Prostate gland (tissue), 2 donors: ENCODE results near the gene FRA10AC1. TPM values are rescaled to one million over a fixed set of nuclear protein-coding genes. Genes with fewer than 3 reads are reported as not detected.
"Not testable (repeated sequence)": the region's sequence is repeated elsewhere in the genome, so short reads cannot be mapped to it uniquely, and the experiment has no call there.

Experiments
- DNase-seq: peaks from one replicate; pipeline ENCODE4 v3.0.0-alpha.2; 2019; ENCODE audit warnings: low spot score
- H3K27ac ChIP-seq, 2 donors: fragments of 200-600 bp; sonication (generic); 2 replicates each; pipeline ENCODE4 v1.5.1; 2017 to 2019
- H3K27me3 ChIP-seq: fragments of 200-600 bp; sonication (generic); replicated peaks from 2 replicates; pipeline ENCODE4 v1.5.1; 2019; ENCODE audit not compliant: insufficient read depth
- H3K36me3 ChIP-seq, 2 donors: fragments of 200-600 bp; sonication (generic); 1 replicate in 1 of 2; 2 replicates in 1 of 2; pipeline versions ENCODE4 v1.5.1 to v1.8.1; 2017 to 2019
- H3K4me1 ChIP-seq: fragments of 200-600 bp; sonication (generic); replicated peaks from 2 replicates; pipeline ENCODE4 v1.5.1; 2019
- H3K4me3 ChIP-seq, 2 donors: fragments of 200-600 bp; sonication (generic); 2 replicates each; pipeline ENCODE4 v1.5.1; 2017 to 2019
- H3K9me3 ChIP-seq: fragments of 200-600 bp; sonication (generic); 2 replicates; pipeline ENCODE4 v1.5.1; 2017
- POLR2A ChIP-seq: fragments of 450-650 bp; IDR thresholded peaks from one replicate; pipeline ENCODE4 v1.6.1; 2016; ENCODE audit warnings: antibody characterized with exemption, mild to moderate bottlenecking
- POLR2AphosphoS5 ChIP-seq: sonication (generic); formaldehyde crosslinking; IDR thresholded peaks from one replicate; pipeline ENCODE4 v1.6.1; 2017; ENCODE audit warnings: antibody characterized with exemption
- WGBS: methylation state at CpG from one replicate; pipeline ENCODE4 v1.1.5; 2018; 5-methylcytosine and 5-hydroxymethylcytosine counted together
- intact Hi-C: fragments of 100-400 bp; cut with DNase I; formaldehyde crosslinking; loops from one replicate; pipeline ENCODE4 v1.14.2; 2022
- total RNA-seq, 2 donors: library from RNA; depleted of rRNA; stranded (reverse); fragments of >200 nt; gene quantifications; one replicate each; pipeline ENCODE4 v1.1.0, GENCODE V29; 2016
- TF ChIP-seq, protein P1 (sequence below), 4 experiments: fragments of 200-600 bp in 2 of 4; fragments of 450-650 bp in 2 of 4; sonication (generic) in 2 of 4; IDR thresholded peaks; 1 replicate in 3 of 4; 2 replicates in 1 of 4; pipeline ENCODE4 v1.5.1; 2016 to 2019; ENCODE audit warnings: antibody characterized with exemption in 4 of 4, mild to moderate bottlenecking in 2 of 4, moderate library complexity in 2 of 4

The FRA10AC1 gene
- total RNA-seq, 2 donors from 2014 or later, result 10.5 to 11.4 TPM

DNA sequence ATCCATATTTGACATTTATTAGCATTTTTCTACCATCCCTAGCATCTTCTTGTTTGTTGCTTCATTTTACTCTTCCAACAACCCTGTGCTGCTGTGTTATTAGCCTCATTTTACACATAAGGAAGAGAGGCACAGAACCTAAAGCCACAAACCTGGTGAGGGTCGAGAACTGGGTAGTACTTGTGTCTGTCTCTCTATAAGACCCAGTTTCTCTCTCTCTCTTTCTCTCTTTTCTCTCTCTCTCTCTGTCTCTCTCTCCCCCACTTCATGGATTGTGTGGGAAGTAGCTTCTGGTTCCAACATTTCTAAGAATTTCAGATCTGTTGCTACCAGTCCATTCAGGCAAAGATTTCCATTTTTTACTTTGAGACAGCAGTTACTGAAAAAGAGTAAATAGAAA, 1.4 kb upstream of the FRA10AC1 start:
- Histone ChIP-seq H3K4me3 (no peak overlapping the region), H3K27ac (no peak overlapping the region), H3K27me3 (no peaks in the 10 kb centered on the region), H3K9me3 (no peaks in the 10 kb centered on the region), H3K36me3 (no peaks in the 10 kb centered on the region), H3K4me1 (no peaks in the 10 kb centered on the region)
- TF ChIP-seq, protein P1, sequence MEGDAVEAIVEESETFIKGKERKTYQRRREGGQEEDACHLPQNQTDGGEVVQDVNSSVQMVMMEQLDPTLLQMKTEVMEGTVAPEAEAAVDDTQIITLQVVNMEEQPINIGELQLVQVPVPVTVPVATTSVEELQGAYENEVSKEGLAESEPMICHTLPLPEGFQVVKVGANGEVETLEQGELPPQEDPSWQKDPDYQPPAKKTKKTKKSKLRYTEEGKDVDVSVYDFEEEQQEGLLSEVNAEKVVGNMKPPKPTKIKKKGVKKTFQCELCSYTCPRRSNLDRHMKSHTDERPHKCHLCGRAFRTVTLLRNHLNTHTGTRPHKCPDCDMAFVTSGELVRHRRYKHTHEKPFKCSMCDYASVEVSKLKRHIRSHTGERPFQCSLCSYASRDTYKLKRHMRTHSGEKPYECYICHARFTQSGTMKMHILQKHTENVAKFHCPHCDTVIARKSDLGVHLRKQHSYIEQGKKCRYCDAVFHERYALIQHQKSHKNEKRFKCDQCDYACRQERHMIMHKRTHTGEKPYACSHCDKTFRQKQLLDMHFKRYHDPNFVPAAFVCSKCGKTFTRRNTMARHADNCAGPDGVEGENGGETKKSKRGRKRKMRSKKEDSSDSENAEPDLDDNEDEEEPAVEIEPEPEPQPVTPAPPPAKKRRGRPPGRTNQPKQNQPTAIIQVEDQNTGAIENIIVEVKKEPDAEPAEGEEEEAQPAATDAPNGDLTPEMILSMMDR (IDR thresholded peaks at IDR 0.05), result no peak
- TF ChIP-seq POLR2A (no peak), POLR2AphosphoS5 (no peak)
- intact Hi-C loops, result loop anchor here (2.0 kb wide), 1 partner anchor 113 kb away; no protein-coding TSS in a partner anchor
- 58% methylated on average over 1 of the region's 1 CpG for WGBS
- no peak for DNase-seq

DNA sequence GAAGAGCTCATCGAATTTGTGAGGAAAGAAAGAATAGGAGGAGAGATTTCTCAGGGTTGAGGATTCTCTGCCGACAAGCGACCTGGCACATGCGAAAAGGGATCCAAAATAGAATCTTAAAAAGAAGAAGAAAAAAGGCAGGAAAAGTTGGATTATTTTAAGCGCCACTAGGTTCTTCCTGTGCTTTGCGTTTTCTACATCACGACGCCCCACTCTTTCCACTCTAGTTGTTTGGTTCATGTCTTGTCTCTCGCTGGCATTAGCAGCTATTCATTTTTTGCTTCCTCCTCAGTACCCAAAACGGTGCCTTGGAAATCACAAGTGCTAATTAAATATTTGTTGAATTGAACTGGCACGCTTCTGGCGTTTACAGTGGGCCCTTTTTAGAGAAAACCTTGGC, 674 bp upstream of the FRA10AC1 start:
- Histone ChIP-seq H3K9me3 (no peaks in the 10 kb centered on the region), H3K4me1 (no peaks in the 10 kb centered on the region), H3K27me3 (no peaks in the 10 kb centered on the region), H3K36me3 (no peaks in the 10 kb centered on the region), H3K27ac (peak overlapping the region; percentile 79 to 85), H3K4me3 (peak overlapping the region; percentile 61 to 70)
- peak; percentile 15 for DNase-seq
- under 1% methylated on average over 12 of the region's 12 CpGs for WGBS
- TF ChIP-seq, protein P1 (IDR thresholded peaks at IDR 0.05), result no peak
- TF ChIP-seq POLR2A, result no peak
- no peak for TF ChIP-seq POLR2AphosphoS5
- intact Hi-C loops, result no loop called here

DNA sequence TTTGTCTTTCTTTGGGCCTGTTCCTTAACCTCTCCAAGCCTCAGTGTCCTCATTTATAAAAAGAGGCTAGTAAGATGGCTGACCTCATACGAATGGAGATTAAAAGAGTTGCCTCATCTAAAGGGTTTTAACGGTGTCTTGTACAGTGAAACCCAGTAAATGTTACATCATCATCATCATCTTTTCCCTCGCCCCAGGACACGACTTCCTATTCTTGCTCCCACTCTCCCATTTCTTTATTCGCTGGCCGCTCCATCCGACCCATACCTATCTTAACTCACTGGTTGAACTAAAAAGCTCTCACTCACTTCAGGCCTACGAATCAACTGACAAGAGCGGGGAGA, 554 bp downstream of the FRA10AC1 start:
- Histone ChIP-seq H3K4me1 (no peaks in the 10 kb centered on the region), H3K9me3 (no peaks in the 10 kb centered on the region), H3K27ac (peak overlapping the region; percentile 79 to 85), H3K27me3 (no peaks in the 10 kb centered on the region), H3K36me3 (no peaks in the 10 kb centered on the region), H3K4me3 (peak overlapping the region; percentile 61 to 70)
- under 1% methylated on average over 9 of the region's 9 CpGs for WGBS
- DNase-seq, result peak; percentile 8
- TF ChIP-seq POLR2A, result no peak
- TF ChIP-seq, protein P1 (IDR thresholded peaks at IDR 0.05), result no peak
- TF ChIP-seq POLR2AphosphoS5, result no peak
- intact Hi-C loops, result loop anchor here (2.0 kb wide), 1 partner anchor 157 kb away; no protein-coding TSS in a partner anchor

DNA sequence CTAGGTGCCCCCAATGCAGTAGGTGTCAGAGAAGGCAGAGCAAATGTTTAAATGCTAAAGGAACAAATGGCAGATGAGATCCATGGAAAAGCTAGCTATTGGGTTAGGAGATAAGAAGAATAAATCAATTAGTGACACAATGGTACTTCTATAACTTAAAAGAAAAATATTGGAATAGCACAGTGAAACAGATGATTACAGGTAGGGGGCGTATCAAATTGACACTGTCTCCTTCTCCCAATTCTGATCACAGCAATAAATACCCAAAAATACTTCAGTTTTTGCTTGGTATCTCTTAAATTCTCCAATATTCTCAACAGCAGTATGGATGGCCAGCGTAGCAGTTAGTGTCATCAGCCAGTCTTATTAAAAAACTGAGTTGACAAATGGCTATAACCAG, 5.2 kb downstream of the FRA10AC1 start:
- no peaks in the 10 kb centered on the region for H3K9me3 ChIP-seq
- H3K36me3 ChIP-seq, result peaks cover 0 to 8% of the 10 kb centered on the region in 2 donors
- no peak for DNase-seq
- no peak overlapping the region for H3K27ac ChIP-seq
- intact Hi-C loops, result no loop called here
- H3K27me3 ChIP-seq, result no peaks in the 10 kb centered on the region
- no peaks in the 10 kb centered on the region for H3K4me1 ChIP-seq
- 90% methylated on average over 2 of the region's 2 CpGs for WGBS
- no peak overlapping the region for H3K4me3 ChIP-seq
- TF ChIP-seq, protein P1 (IDR thresholded peaks at IDR 0.05), result peak in 1 of 4 experiments; percentile 7
- TF ChIP-seq POLR2A, result no peak
- no peak for TF ChIP-seq POLR2AphosphoS5

GRCh38 chr10:93696582-93696981, 5.8 kb downstream of the FRA10AC1 start:
- H3K4me1 ChIP-seq, H3K4me3 ChIP-seq, DNase-seq, H3K27me3 ChIP-seq, H3K36me3 ChIP-seq, H3K27ac ChIP-seq, intact Hi-C loops, H3K9me3 ChIP-seq: not testable (repeated sequence)
- 98% methylated on average over 2 of the region's 2 CpGs for WGBS
